ENCODE data around the gene SINHCAF.

Gene SINHCAF

GRCh38 chr12:31231611-31232360 lies 94.2 kb downstream of the SINHCAF start:
- no peak overlapping the region for H3K27ac ChIP-seq (ENCODE audit: low read depth, low read length)
- H3K4me3 ChIP-seq (ENCODE audit: low read length), result no peak overlapping the region
- no peak overlapping the region for H3K9ac ChIP-seq (ENCODE audit: low read length)
- no peaks in the 10 kb centered on the region for H3K36me3 ChIP-seq (ENCODE audit: control insufficient read depth, insufficient read depth, low read length)
- H3K4me1 ChIP-seq (ENCODE audit: control insufficient read depth, insufficient read depth, low read length), result no peaks in the 10 kb centered on the region
- no peaks in the 10 kb centered on the region for H3K27me3 ChIP-seq (ENCODE audit: control insufficient read depth, insufficient read depth, low read length)
